Hematopoietic multipotent progenitor cell treated with erythropoietin and hydrocortisone succinate and interleukin-3 and kit ligand, for 6 days (in vitro differentiated cells): ENCODE measurements around the gene FYB1.
"Not testable (repeated sequence)": the region's sequence is repeated elsewhere in the genome, so short reads cannot be mapped to it uniquely, and the experiment has no call there.

ENCODE experiments used
- DNase-seq: peaks from one replicate; pipeline ENCODE4 v3.0.0-alpha.2; 2015

FYB1 gene

DNA sequence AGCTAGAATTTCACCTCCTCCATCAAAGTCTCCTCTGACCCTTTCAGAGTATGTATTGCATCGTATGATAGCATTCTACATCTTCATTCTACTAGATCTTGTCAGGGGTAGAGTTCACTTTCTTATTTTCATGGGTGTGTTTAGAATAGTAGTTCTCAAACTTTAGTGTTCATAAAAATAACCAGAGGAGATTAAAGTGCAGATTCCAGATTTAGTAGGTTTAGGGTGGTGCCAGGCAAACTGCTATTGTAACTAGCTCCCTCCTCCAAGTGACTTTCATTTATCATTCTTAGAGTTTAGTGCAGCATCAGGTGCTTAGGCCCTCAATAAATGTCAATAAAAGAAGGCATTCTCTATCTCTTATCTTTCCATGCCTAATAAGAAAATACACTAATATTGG lies 7.2 kb upstream of the FYB1 start:
- no peak for DNase-seq

DNA sequence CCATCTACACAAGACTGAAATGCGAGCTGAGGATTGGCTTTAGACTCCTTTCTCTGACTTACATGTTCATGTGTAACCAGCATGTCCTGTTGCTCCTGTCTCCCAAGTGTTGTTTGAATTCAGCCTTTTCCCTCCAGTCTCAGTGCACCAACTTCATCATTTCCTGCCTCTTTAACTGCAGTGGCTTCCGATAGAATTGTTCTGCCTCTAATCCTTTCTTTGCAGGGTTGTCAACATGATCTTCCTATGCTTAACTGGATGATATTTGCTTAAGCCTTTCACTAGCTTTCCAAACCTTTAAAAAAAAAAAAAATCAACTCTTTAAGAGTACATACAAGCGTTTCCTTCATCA lies 6.7 kb upstream of the FYB1 start:
- DNase-seq, result no peak

DNA sequence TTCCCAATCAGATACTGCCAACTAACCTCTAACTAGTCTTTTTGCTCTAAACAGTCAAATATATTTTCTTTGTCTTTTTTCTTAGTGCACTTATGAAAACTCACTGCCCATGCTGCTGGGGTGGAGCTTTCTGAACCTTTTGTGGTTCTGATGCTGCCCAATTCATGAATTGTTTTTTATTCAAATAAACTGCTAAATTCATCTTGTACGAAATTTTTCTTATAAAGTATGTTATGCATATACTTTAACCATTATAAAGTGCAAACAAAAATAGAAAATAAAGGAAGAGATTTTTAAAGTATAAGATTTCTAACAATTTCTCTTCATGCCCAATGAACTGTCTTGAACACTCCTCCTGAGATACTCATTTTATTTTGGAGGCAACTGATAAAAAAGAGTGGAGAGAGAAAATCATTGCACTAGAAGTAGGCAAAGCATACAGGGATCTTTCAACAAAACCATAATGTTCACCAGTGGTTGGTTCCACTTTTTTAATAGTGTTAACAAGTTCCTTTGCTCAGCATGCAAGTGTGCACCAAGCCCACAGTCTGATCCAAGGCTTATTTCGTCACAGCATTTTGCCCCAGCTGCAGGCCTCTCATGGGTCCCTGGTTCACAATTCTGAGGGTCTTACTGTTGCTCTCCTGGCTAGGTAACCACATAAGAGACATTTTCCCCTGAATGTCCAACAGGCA lies 6.2 kb upstream of the FYB1 start:
- no peak for DNase-seq

DNA sequence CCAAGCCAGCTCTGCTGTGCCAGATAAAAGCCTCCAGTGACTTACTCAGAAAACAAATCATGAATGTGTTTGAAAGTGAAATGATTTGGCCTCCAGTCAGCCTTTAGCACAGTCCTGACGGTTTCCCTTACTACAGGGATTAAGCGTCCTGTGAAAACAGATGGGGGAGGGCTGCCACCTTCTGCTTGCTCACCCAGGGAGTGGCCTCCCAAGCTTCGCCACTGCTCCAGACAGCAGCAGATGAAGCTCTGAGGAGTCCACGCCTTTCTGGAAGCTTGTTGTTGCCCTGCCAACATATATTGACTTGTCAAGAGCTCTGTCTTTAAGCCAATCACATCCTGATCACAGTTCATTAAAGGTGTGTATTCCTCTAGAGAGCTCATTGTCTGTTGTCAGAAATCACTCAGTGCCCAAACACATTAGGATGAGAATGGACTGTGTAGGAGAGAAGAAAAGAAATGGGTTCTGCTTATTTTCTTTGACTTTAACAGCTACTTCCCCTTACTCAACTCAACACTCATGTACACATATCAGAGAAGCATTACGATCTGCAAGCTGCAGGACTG lies 4.9 kb upstream of the FYB1 start:
- peak; percentile 50 for DNase-seq

DNA sequence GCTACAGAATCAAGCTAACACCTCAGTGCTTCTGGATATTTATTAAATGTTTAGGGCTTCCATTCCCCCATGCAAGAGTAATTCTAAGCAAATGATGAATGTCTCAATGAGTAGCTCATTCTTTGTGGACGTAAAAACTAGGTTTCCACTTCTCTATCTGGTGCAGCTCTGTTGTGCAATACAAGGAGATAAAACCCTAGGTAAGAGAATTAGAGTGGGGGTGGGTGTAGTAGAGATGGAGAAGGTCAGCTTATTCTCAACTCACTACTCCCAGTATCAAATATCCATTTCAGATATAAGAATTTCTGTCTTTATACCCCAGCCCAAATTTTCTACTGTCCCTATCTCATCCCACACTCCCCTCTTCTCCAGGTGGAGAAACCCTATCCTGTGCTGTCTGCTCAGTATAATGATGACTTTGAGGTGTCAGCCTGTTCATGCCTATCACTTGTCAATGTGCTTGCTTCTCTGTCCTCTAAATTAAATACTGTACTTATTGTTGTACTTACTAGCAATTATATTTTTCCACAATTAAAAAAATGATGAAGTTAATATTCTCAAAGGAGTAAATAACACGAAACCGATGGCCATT lies 4.3 kb upstream of the FYB1 start:
- DNase-seq, result peak; percentile 37

DNA sequence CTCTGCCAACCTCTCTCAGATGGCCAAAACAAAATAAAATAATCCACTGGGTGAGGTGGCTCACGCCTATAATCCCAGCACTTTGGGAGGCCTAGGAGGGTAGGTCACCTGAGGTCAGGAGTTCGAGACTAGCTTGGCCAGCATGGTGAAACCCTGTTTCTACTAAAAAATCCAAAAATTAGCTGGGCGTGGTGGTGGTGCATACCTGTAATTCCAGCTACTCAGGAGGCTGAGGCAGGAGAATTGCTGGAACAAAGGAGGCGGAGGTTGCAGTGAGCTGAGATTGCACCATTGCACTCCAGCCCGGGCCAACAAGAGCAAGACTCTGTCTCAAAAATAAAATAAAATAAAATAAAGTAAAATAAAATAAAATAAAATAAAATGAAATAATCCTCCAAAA lies 2.3 kb upstream of the FYB1 start:
- DNase-seq, result not testable (repeated sequence)

DNA sequence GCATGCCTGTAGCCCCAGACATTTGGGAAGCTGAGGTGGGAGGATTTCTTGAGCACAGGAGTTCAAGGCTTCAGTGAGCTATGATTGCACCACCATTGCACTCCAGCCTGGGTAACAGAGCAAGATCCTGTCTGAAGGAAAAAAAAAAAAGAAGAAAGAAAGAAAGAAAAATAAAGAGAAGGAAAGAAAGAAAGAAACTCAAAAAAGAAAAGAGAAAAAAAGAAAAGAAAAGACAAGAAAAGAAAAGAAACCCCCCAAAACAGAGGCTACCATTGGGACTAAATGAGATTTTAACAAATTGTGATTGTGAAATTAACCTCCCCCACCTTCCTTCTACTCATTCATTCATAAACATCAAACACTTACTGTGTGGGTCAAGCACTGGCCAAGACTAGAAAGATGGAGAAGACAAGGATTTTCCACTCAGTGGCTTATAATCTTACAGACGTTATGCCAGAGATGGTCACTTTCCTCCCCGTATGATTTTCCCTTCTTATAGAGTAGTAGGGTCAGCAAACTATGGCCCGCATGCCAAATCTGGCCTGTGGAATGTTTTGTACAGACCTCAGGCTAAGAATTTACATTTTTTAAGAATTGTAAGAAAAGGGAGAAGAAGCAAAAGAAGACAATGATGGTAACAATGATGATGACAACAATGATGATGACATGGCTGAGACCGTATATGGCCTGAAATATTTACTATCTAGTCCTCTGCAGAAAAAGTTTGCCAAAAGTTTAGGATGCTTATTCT lies 1.1 kb upstream of the FYB1 start:
- DNase-seq, result no peak

DNA sequence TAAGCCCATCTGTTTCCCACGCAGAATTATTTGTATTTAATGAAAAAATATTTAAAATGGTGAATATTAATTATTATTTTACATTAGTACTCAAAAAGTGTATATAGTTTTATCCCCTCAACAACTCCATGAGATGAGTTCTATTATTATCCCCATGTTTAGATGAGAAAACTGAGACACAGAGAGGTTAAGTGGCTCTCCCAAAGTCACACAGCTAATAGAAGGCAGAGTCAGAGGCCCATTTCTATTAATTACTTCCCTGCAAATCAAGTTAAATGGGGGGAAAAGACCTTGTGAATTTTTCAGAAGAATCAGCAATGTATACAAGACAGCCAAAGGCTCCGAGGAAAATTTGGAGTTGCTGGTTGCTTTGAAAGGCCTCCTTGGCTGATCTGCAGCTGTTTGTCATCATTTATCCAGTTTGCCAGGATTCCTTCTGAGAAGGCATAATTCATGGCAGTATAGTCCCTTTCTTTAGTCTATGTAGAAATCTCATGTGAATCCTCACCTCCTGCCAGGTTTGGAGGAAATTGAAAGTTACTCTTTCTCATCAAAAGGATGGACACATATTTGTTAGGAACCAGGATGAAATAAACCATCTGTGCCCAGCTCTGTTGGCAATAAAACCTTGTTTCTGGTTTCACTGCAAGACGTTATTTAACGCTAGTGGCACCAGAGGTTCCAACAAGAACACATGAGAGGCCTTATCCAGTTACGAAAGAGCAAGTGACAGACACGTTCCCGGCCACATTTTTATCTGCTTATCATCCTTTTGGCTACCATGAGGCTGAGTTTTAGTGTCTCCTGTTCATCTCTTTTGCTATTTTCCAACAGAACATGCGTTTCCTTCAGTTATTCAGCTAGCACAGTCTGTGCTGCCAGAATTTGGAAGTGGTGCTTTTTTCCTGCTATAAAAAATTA lies 621 bp downstream of the FYB1 start:
- DNase-seq, result peak; percentile 82

DNA sequence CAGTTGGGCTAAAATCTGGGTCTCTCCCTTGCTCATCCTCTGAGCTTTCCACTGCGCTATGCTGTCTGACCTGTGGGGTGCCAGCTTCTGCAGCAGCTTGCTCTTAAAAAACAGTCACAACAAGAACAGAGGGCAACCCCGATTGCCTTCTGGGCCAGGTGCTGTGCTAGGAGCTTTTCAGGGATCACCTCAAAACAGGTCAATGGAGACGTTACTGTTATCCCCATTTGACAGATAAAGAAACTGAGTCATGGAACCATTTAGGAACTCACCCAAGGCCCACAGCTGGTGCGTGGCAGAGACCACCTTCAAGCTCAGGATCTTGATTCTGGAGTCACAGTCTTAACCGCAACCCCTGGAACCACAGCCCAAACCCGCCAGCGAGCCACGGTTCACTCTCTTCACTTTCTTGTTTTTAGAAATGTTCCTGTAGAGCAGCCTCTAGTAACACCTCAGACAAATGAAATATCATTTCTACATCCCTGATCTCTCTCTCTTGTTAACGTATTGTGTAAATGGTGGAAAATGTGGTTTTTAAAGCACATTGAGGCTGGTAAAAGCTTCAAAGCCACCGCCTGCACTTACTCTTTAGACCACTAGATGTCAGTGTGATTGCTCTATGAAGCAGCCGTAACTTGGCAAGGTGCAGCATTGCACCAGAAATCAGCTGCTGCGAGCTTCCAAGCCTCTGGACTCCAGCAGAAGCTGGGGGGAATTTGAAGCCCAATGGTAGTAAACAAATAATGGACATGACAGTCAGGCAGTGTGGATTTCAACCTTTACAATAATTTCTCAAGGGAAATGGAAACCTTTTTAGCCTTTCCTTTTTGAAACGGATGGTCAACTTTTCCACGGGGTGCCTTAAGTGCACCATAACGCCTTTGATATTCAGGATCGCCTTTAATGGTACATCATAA lies 1.7 kb downstream of the FYB1 start:
- peak; percentile 94 for DNase-seq

DNA sequence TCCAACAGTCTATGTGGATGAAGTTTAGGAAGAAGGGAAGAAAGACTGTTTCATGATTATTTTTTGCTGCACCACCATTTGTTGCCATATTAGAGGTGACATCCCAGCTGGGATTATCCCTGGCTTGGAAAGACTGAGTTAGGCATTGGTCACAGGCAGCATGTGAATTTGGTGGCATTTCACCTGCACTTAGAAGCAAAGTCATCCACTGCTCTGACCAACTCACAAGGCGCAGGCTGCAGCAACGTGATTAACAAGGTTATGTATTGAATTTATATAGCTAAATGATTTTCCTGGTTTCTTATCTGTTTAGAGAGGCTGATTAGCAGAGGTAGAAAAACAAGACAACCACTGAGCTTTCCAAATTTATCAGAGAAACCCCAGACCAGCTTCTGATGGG lies 2.7 kb downstream of the FYB1 start:
- no peak for DNase-seq

DNA sequence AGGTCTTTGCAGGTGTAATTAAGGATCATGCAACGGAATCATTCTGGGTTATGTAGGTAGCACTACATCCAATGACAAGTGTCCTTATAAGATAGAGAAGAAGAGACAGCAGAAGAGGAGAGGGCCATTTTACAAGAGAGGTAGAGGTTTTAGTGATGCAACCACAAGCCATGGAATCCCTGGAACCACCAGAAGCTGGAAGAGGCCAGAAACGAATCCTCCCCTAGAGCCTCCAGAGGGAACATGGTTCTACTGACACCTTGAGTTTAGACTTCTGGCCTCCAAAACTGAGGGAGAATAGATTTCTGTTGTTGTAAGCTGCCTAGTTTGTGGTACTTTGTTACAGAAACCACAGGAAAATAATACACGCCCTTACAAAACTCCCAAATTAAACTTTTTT lies 3.5 kb downstream of the FYB1 start:
- DNase-seq, result no peak

DNA sequence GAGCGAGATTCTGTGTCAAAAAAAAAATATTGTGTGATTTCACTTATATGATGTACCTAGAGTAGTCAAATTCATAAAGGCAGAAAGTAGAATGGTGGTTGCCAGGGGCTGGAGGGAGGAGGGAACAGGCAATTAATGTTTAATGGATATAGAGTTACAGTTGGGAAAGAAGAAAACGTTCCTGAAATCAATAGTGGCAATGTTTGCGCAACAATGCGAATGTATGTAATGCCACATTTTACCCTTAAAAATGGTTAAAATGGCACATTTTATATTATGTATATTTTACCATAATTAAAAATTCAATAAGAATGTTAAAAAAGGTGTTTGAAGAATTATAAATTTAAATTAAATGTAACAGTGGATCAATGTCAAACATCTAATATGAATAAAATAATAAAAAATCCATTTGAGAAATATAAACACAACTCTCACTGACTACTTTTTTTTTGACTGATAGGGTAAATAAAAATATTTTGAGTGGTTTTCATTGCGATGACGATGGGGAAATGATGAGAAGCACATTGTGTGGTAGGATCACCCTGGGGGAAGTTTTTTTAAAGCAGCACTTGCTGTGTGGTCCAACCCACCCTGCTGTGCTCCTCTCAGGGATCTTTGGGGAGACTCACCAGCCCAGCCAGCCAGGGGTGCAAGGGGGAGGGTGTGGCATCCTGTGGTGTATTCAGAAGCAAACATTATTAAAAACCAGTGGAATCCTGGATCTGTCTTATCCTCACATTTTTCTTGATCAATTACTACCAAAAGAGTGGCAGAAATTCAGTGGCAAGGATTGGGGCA lies 4.3 kb downstream of the FYB1 start:
- no peak for DNase-seq

DNA sequence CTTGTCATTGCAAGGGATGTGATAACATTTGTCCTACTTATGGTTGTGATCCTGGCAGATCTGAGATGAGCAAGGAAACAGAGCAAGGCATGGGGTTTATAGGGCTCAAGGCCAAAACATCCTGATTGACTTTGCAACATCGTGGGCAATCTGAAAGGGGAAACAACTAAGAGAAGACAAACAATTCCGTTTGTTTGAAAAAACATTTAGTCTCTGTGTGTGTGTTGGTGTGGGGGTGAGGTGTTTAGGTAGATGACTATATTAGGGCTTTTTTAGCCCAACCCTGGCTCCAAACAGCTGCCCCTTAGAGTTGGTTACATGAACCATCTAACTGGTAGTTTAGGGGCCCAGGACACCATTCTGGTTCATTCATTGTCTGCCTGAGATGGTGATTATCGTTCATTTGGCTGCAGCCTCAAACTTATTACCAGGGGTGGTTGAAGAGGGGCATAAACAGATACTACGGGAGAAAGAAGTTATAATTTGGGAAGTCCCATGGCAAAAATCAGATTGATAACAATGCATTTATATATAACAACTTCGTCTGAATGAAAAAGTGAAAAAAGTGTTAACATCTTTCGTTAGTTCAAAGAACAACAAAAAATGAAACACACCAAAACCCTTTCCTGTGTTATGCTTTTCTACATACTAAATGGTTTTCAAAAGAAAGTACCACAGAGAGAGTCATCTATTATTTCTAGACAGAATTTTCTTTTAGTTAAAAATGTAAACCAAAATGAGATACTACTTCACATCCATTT lies 5.7 kb downstream of the FYB1 start:
- DNase-seq, result no peak

DNA sequence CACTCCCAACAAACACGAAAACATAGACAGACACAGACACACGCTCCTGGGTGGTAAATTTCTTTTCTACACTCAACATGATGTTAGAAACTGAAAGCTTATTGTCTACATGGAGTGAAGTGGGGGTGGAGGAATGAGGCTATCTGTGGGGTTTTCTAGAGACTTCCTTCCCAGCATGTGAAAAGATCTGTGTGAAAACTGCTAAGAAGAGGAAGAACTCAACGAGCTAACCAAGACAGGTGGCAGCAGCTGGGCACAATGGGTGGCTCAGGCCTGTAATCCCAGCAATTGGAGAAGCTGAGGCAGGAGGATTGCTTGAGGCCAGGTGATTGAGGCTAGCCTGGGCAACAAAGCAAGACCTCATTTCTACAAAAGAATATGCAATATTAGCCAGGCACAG lies 7.6 kb downstream of the FYB1 start:
- DNase-seq, result no peak

DNA sequence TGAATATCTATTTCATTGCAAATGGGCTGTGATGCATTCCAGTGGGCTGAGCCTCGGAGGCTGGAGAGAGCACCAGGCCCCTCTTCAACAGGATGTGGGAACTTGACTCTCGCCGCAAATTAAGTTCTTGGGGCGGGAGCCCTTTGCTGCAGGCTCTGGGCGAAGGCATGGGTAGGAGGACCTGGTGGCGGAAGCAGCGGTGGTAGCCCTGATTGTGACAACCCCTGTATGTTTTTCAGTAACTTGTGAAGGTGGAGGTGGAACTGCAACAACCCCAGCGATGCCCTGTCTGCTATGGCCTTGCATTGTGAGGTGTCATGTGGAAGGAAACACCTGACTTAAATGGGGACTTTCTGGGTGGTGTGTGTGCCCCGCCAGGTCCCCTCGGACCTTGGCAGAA lies 9.4 kb downstream of the FYB1 start:
- peak; percentile 68 for DNase-seq

DNA sequence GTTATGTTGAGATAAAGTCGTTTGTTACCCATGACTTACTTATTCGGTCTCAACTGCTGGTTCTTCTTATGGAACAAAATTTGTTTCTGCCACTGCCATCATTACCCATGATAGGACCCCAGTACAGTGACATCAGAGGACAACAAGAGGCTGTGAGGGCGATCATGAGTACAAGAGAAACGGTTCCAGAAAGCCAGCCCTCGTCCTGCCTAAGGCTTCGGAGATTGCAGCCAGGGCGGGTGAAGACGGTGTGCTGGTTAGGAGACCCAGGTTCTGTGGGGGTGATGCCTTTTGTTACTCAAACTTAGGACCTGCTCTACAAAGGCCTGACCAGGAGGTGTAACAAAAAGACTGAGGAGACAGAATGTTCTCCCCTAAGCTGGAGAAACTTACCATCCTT lies 10.9 kb downstream of the FYB1 start:
- DNase-seq, result no peak

DNA sequence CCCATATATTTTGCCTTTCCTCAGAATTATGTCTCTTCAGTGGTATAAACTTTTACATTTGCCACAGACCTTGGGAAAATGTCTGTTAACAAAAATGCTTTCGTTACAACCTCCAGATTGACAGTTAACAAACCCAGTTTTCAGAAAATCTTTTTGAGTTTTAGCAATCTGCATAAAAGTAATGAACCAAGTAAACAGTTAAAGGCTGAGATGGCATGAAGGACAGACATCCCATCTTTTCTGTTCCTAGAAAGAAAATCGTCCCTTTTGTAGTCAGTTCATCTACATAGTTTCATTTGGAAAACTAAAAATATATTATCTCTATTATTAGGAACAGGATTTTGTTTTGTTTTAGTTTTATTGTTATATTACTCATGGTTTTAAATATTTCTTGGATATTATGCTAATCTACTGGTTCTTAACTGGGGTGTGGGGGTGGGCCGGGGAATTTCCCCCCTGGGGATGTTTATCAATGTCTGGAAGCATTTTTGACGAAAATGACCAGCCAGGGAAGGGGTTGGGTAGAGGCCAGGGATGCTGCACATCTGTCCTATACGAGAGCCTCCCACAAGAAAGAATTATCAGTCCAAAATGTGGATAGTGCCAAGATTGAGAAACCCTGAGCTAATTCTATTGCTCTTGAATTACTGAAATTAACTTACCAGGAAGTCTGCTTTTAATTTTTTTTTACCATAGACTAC lies 11.9 kb downstream of the FYB1 start:
- no peak for DNase-seq

DNA sequence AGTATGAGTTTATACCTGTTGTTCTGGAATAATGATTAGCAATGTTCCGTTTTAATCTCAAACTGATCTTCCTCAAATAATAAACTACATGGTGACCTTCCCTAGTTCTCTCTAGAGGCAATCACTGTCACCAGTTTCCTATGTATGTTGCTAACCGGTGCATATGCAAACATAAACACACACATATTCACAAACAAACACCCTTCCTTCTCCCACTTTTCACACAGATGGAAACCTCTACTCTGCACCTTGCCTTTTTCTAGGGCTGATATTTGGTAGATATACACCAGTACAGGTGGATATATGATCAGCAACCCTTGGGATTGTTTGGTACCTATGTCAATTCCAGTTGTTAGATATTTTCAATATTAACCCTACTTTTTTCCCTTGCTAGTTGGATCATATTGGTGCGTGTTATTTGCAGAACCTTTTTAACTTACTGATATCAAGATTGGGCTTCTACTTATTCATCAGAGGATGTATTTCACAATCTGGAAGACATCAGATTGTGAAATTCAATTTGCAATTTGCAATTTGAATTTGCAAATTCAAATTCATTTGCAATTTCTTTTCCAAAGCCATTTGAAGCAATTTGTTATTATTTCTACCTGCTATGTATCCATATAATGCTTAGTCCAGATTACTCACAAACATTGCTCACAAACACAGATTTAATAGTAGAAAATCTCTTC lies 12.6 kb downstream of the FYB1 start:
- DNase-seq, result no peak

DNA sequence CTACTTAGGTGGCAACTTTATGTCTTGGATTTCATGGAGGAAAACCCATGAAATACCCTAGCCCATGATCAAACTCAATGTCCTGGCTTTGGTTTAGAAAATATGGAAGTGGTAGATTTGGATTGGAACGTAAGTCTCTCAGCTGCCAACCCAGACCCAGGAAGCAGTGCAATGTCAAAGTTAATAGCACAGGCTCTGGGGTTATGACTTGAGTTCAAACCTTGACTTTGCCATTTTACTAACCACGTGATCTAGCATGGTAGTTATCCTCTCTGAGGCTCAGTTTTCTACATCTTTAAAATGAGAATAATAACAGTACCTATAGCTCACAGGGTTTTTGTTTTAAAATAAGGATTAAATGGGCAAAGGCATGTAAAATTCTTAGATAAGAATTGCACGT lies 13.8 kb downstream of the FYB1 start:
- DNase-seq, result no peak
